ENCODE measurements around the gene PLA2G2C.

The PLA2G2C gene

DNA sequence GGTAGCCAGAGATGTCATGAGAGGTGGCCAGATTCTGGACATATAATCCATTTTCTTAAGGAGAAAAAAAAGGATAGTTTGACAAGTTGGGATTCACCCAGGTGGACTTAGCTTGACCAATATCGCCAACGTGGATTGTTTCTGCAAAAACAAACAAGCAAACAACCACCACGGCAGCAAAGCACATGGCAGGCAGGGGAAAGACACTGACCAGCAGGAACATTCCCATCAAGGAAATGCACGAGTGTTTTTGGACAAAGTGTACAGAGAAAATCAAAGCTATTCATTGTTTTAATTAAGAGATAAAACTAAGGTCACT is 9.1 kb upstream of the PLA2G2C start:
- CTCF ChIA-PET = interaction anchor here (0.6 to 3.8 kb wide), 39 partner anchors 8 to 565 kb away, joined by 3 to 37 read pairs (median 4); no protein-coding TSS in a partner anchor
- no peak for TF ChIP-seq HOXD13 (CRISPR knock-in tag; IDR thresholded peaks at IDR 0.05; ENCODE audit: borderline replicate concordance)
- TF ChIP-seq, protein P1, sequence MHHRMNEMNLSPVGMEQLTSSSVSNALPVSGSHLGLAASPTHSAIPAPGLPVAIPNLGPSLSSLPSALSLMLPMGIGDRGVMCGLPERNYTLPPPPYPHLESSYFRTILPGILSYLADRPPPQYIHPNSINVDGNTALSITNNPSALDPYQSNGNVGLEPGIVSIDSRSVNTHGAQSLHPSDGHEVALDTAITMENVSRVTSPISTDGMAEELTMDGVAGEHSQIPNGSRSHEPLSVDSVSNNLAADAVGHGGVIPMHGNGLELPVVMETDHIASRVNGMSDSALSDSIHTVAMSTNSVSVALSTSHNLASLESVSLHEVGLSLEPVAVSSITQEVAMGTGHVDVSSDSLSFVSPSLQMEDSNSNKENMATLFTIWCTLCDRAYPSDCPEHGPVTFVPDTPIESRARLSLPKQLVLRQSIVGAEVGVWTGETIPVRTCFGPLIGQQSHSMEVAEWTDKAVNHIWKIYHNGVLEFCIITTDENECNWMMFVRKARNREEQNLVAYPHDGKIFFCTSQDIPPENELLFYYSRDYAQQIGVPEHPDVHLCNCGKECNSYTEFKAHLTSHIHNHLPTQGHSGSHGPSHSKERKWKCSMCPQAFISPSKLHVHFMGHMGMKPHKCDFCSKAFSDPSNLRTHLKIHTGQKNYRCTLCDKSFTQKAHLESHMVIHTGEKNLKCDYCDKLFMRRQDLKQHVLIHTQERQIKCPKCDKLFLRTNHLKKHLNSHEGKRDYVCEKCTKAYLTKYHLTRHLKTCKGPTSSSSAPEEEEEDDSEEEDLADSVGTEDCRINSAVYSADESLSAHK (tag by site-specific recombination; IDR thresholded peaks at IDR 0.05) = no peak
- TF ChIP-seq ZNF555 (tag by site-specific recombination; conservative IDR thresholded peaks at IDR 0.05) = no peak
- TF ChIP-seq ZNF558 (tag by site-specific recombination; IDR thresholded peaks at IDR 0.05) = no peak
- Histone ChIP-seq H3K27ac (ENCODE audit: extremely low read depth, low read depth, low read length) (no peak overlapping the region), H3K4me1 (ENCODE audit: control insufficient read depth, insufficient read depth, low read length) (no peaks in the 10 kb centered on the region), H3K9me3 (ENCODE audit: control insufficient read depth, insufficient read depth, low read depth, low read length) (no peaks in the 10 kb centered on the region), H3K36me3 (ENCODE audit: control insufficient read depth in 2 of 2, insufficient read depth in 1 of 2, low read length in 2 of 2) (no peaks in the 10 kb centered on the region), H3K4me3 (ENCODE audit: low read depth, low read length) (no peak overlapping the region)
- POLR2A ChIA-PET = no interaction called here

DNA sequence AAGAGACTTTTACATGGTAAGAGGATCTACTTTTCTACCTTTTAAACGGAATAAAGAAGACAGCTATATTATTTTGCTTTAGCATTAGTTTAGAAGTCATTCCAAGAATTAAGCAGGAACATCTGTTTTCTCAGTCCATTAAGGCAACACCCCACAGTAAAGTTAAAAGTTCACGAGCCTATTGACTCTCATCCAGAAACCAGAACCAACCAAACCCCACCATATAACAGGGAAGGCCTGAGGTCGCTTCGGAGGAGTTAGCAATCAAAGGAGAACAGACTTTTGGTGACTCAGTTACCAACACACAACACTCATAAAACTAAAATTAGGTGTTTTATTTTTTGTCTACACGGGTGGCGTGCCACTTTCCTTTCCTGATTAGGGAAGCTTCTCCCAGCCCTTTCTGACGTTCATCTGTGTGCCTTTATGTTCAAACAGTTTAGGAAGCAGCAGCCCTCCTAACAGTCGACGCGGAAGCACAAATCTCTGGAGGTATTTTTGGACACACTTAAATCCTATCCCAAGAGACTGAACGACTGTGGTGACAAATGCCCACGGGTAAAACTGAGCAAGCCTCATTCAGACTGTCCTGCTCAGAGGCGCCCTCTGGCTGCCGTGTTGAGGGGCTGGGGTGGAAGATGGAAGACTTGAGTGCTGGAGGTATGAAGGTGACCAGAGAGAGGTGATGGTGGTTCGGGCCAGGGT is 8.6 kb upstream of the PLA2G2C start:
- ChIA-PET CTCF (interaction anchor here (0.7 to 3.8 kb wide), 37 partner anchors 8 to 565 kb away, joined by 3 to 37 read pairs (median 4); no protein-coding TSS in a partner anchor), POLR2A (no interaction called here)
- H3K4me1 ChIP-seq (ENCODE audit: control insufficient read depth, insufficient read depth, low read length) = no peaks in the 10 kb centered on the region
- TF ChIP-seq ZNF133 (tag by site-specific recombination; IDR thresholded peaks at IDR 0.05) = no peak
- TF ChIP-seq, protein P2, sequence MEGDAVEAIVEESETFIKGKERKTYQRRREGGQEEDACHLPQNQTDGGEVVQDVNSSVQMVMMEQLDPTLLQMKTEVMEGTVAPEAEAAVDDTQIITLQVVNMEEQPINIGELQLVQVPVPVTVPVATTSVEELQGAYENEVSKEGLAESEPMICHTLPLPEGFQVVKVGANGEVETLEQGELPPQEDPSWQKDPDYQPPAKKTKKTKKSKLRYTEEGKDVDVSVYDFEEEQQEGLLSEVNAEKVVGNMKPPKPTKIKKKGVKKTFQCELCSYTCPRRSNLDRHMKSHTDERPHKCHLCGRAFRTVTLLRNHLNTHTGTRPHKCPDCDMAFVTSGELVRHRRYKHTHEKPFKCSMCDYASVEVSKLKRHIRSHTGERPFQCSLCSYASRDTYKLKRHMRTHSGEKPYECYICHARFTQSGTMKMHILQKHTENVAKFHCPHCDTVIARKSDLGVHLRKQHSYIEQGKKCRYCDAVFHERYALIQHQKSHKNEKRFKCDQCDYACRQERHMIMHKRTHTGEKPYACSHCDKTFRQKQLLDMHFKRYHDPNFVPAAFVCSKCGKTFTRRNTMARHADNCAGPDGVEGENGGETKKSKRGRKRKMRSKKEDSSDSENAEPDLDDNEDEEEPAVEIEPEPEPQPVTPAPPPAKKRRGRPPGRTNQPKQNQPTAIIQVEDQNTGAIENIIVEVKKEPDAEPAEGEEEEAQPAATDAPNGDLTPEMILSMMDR (tag by site-specific recombination; IDR thresholded peaks at IDR 0.05) = 0 out of 2 replicates have a peak, but pooled peaks have one; percentile 40
- TF ChIP-seq, protein P3, sequence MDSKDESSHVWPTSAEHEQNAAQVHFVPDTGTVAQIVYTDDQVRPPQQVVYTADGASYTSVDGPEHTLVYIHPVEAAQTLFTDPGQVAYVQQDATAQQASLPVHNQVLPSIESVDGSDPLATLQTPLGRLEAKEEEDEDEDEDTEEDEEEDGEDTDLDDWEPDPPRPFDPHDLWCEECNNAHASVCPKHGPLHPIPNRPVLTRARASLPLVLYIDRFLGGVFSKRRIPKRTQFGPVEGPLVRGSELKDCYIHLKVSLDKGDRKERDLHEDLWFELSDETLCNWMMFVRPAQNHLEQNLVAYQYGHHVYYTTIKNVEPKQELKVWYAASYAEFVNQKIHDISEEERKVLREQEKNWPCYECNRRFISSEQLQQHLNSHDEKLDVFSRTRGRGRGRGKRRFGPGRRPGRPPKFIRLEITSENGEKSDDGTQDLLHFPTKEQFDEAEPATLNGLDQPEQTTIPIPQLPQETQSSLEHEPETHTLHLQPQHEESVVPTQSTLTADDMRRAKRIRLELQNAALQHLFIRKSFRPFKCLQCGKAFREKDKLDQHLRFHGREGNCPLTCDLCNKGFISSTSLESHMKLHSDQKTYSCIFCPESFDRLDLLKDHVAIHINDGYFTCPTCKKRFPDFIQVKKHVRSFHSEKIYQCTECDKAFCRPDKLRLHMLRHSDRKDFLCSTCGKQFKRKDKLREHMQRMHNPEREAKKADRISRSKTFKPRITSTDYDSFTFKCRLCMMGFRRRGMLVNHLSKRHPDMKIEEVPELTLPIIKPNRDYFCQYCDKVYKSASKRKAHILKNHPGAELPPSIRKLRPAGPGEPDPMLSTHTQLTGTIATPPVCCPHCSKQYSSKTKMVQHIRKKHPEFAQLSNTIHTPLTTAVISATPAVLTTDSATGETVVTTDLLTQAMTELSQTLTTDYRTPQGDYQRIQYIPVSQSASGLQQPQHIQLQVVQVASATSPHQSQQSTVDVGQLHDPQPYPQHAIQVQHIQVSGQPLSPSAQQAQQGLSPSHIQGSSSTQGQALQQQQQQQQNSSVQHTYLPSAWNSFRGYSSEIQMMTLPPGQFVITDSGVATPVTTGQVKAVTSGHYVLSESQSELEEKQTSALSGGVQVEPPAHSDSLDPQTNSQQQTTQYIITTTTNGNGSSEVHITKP (tag by site-specific recombination; IDR thresholded peaks at IDR 0.05) = peak; percentile 19; the same call in 1 of the 2 replicates
- TF ChIP-seq ZNF571 (tag by site-specific recombination; IDR thresholded peaks at IDR 0.05) = no peak
- peak; percentile 24 for TF ChIP-seq ZNF654 (tag by site-specific recombination; IDR thresholded peaks at IDR 0.05; ENCODE audit: low read depth)
- TF ChIP-seq ZNF560 (tag by site-specific recombination; IDR thresholded peaks at IDR 0.05; ENCODE audit: borderline replicate concordance) = no peak
- TF ChIP-seq ZNF660 (tag by site-specific recombination; IDR thresholded peaks at IDR 0.05) = peak; percentile 32; the same call in 1 of the 2 replicates
- TF ChIP-seq ZNF366 (tag by site-specific recombination; conservative IDR thresholded peaks at IDR 0.05) = peak; percentile 37; the same call in 1 of the 2 replicates
- H3K9me3 ChIP-seq (ENCODE audit: control insufficient read depth, insufficient read depth, low read depth, low read length) = no peaks in the 10 kb centered on the region
- no peak overlapping the region for H3K27ac ChIP-seq (ENCODE audit: extremely low read depth, low read depth, low read length)
- H3K36me3 ChIP-seq (ENCODE audit: control insufficient read depth in 2 of 2, insufficient read depth in 1 of 2, low read length in 2 of 2) = no peaks in the 10 kb centered on the region
- H3K4me3 ChIP-seq (ENCODE audit: low read depth, low read length) = no peak overlapping the region

DNA sequence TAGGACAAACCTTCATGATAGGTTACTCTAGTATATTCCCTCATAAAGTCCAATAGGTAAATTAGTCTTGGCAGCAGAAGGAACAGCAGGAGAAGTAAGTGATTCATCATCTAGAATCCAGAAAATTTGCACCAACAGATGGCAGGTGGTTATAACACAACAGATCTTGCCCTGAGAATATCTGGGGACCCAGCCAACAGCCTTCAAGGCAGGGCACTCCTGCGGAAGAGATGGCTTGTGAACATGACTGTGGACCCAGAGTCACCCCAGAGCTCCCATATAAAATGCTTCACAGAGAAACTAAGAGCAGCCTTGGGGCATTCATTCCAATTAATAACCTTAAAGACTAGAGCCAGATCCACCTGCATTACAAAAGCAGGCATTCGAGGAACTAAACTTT is 7.9 kb upstream of the PLA2G2C start:
- H3K27ac ChIP-seq (ENCODE audit: extremely low read depth, low read depth, low read length) = no peak overlapping the region
- CTCF ChIA-PET = interaction anchor here (0.6 to 3.8 kb wide), 15 partner anchors 12 to 397 kb away, joined by 3 to 37 read pairs (median 9); no protein-coding TSS in a partner anchor

More for the DNA sequence above, 7.9 kb upstream of the PLA2G2C start:
- Histone ChIP-seq H3K4me1 (ENCODE audit: control insufficient read depth, insufficient read depth, low read length) (no peaks in the 10 kb centered on the region), H3K4me3 (ENCODE audit: low read depth, low read length) (no peak overlapping the region), H3K9me3 (ENCODE audit: control insufficient read depth, insufficient read depth, low read depth, low read length) (no peaks in the 10 kb centered on the region), H3K36me3 (ENCODE audit: control insufficient read depth in 2 of 2, insufficient read depth in 1 of 2, low read length in 2 of 2) (no peaks in the 10 kb centered on the region)
- TF ChIP-seq, protein P4, sequence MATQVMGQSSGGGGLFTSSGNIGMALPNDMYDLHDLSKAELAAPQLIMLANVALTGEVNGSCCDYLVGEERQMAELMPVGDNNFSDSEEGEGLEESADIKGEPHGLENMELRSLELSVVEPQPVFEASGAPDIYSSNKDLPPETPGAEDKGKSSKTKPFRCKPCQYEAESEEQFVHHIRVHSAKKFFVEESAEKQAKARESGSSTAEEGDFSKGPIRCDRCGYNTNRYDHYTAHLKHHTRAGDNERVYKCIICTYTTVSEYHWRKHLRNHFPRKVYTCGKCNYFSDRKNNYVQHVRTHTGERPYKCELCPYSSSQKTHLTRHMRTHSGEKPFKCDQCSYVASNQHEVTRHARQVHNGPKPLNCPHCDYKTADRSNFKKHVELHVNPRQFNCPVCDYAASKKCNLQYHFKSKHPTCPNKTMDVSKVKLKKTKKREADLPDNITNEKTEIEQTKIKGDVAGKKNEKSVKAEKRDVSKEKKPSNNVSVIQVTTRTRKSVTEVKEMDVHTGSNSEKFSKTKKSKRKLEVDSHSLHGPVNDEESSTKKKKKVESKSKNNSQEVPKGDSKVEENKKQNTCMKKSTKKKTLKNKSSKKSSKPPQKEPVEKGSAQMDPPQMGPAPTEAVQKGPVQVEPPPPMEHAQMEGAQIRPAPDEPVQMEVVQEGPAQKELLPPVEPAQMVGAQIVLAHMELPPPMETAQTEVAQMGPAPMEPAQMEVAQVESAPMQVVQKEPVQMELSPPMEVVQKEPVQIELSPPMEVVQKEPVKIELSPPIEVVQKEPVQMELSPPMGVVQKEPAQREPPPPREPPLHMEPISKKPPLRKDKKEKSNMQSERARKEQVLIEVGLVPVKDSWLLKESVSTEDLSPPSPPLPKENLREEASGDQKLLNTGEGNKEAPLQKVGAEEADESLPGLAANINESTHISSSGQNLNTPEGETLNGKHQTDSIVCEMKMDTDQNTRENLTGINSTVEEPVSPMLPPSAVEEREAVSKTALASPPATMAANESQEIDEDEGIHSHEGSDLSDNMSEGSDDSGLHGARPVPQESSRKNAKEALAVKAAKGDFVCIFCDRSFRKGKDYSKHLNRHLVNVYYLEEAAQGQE (tag by site-specific recombination; IDR thresholded peaks at IDR 0.05) = no peak
- POLR2A ChIA-PET = no interaction called here

Measured in HEK293 (cell line).